ENCODE measurements around the gene NKX1-2. TPM values are rescaled to one million over a fixed set of nuclear protein-coding genes. Genes with fewer than 3 reads are reported as not detected.

Gene NKX1-2
- total and polyA plus RNA-seq, 4 donors: 0.02 to 0.06 TPM; not detected in 2

GRCh38 chr10:124470544-124471434, 21.0 kb upstream of the NKX1-2 start:
- ATAC-seq (ENCODE audit: insufficient read depth, low FRiP score): no peak
- TF ChIP-seq, protein P1, sequence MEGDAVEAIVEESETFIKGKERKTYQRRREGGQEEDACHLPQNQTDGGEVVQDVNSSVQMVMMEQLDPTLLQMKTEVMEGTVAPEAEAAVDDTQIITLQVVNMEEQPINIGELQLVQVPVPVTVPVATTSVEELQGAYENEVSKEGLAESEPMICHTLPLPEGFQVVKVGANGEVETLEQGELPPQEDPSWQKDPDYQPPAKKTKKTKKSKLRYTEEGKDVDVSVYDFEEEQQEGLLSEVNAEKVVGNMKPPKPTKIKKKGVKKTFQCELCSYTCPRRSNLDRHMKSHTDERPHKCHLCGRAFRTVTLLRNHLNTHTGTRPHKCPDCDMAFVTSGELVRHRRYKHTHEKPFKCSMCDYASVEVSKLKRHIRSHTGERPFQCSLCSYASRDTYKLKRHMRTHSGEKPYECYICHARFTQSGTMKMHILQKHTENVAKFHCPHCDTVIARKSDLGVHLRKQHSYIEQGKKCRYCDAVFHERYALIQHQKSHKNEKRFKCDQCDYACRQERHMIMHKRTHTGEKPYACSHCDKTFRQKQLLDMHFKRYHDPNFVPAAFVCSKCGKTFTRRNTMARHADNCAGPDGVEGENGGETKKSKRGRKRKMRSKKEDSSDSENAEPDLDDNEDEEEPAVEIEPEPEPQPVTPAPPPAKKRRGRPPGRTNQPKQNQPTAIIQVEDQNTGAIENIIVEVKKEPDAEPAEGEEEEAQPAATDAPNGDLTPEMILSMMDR (IDR thresholded peaks at IDR 0.05; ENCODE audit: control extremely low read depth, extremely low read depth): no peak
- DNase-seq: peak in 1 of 3 donors; percentile 21
- no peak overlapping the region for H3K9ac ChIP-seq (ENCODE audit: insufficient read depth in 1 of 2, low read length in 2 of 2)
- no peaks in the 10 kb centered on the region for H3K36me3 ChIP-seq (ENCODE audit: control insufficient read depth in 4 of 4, insufficient read depth in 4 of 4, low read length in 4 of 4)
- H3K9me3 ChIP-seq (ENCODE audit: control insufficient read depth in 4 of 4, insufficient read depth in 3 of 4, low read length in 3 of 4): no peaks in the 10 kb centered on the region
- no peak overlapping the region for H3K4me3 ChIP-seq
- 84 to 88% methylated on average over 13 of the region's 13 CpGs for WGBS, 2 donors
- no peaks in the 10 kb centered on the region for H3K27me3 ChIP-seq (ENCODE audit: control insufficient read depth in 3 of 3, insufficient read depth in 3 of 3, low read length in 2 of 3)
- no peak overlapping the region for H3K27ac ChIP-seq (ENCODE audit: low read depth in 1 of 2, low read length in 1 of 2)
- no peaks in the 10 kb centered on the region for H3K4me1 ChIP-seq (ENCODE audit: control insufficient read depth in 5 of 5, insufficient read depth in 5 of 5, low read length in 5 of 5)

GRCh38 chr10:124469956-124470484, 20.2 kb upstream of the NKX1-2 start:
- no peaks in the 10 kb centered on the region for H3K36me3 ChIP-seq (ENCODE audit: control insufficient read depth in 4 of 4, insufficient read depth in 4 of 4, low read length in 4 of 4)
- no peak overlapping the region for H3K27ac ChIP-seq (ENCODE audit: low read depth in 1 of 2, low read length in 1 of 2)
- no peaks in the 10 kb centered on the region for H3K9me3 ChIP-seq (ENCODE audit: control insufficient read depth in 4 of 4, insufficient read depth in 3 of 4, low read length in 3 of 4)
- peaks cover 0 to under 1% (median 0%) of the 10 kb centered on the region in 5 donors for H3K4me1 ChIP-seq (ENCODE audit: control insufficient read depth in 5 of 5, insufficient read depth in 5 of 5, low read length in 5 of 5)
- H3K9ac ChIP-seq (ENCODE audit: insufficient read depth in 1 of 2, low read length in 2 of 2): no peak overlapping the region
- ATAC-seq (ENCODE audit: insufficient read depth, low FRiP score): no peak
- TF ChIP-seq, protein P1 (IDR thresholded peaks at IDR 0.05; ENCODE audit: control extremely low read depth, extremely low read depth): no peak
- no peak for DNase-seq
- H3K4me3 ChIP-seq: no peak overlapping the region
- WGBS, 2 donors: 90 to 94% methylated on average over 20 of the region's 20 CpGs
- H3K27me3 ChIP-seq (ENCODE audit: control insufficient read depth in 3 of 3, insufficient read depth in 3 of 3, low read length in 2 of 3): no peaks in the 10 kb centered on the region

- peaks cover 0 to 6% (median 0%) of the 10 kb centered on the region in 5 donors for H3K4me1 ChIP-seq (ENCODE audit: control insufficient read depth in 5 of 5, insufficient read depth in 5 of 5, low read length in 5 of 5)
- no peak for ATAC-seq (ENCODE audit: insufficient read depth, low FRiP score)
- DNase-seq: no peak
- TF ChIP-seq, protein P1 (IDR thresholded peaks at IDR 0.05; ENCODE audit: control extremely low read depth, extremely low read depth): no peak
- no peaks in the 10 kb centered on the region for H3K9me3 ChIP-seq (ENCODE audit: control insufficient read depth in 4 of 4, insufficient read depth in 3 of 4, low read length in 3 of 4)
- no peak overlapping the region for H3K4me3 ChIP-seq
- WGBS, 2 donors: 88 to 92% methylated on average over 13 of the region's 13 CpGs
- no peaks in the 10 kb centered on the region for H3K27me3 ChIP-seq (ENCODE audit: control insufficient read depth in 3 of 3, insufficient read depth in 3 of 3, low read length in 2 of 3)
- no peaks in the 10 kb centered on the region for H3K36me3 ChIP-seq (ENCODE audit: control insufficient read depth in 4 of 4, insufficient read depth in 4 of 4, low read length in 4 of 4)
- no peak overlapping the region for H3K27ac ChIP-seq (ENCODE audit: low read depth in 1 of 2, low read length in 1 of 2)
- H3K9ac ChIP-seq (ENCODE audit: insufficient read depth in 1 of 2, low read length in 2 of 2): no peak overlapping the region
Observed at GRCh38 chr10:124468624-124469023, 18.8 kb upstream of the NKX1-2 start.
